ENCODE results near the gene ALDOA. TPM values are rescaled to one million over a fixed set of nuclear protein-coding genes. Genes with fewer than 3 reads are reported as not detected.

ALDOA gene
- total and polyA plus RNA-seq, 10 of the 15 experiments (the other 5 are each of a cell fraction or from before 2014, with no cell fraction given) = 218 to 2,339 (median 1,095) TPM

GRCh38 chr16:30096105-30096861 lies 30.7 kb downstream of the ALDOA start, which contains the start of gene YPEL3 (continued):
- TF ChIP-seq ZBTB40 (IDR thresholded peaks at IDR 0.05; ENCODE audit: borderline replicate concordance) = 0 out of 2 replicates have a peak, but pooled peaks have one; percentile 54
- TF ChIP-seq, protein P1, sequence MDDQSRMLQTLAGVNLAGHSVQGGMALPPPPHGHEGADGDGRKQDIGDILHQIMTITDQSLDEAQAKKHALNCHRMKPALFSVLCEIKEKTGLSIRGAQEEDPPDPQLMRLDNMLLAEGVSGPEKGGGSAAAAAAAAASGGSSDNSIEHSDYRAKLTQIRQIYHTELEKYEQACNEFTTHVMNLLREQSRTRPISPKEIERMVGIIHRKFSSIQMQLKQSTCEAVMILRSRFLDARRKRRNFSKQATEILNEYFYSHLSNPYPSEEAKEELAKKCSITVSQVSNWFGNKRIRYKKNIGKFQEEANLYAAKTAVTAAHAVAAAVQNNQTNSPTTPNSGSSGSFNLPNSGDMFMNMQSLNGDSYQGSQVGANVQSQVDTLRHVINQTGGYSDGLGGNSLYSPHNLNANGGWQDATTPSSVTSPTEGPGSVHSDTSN (IDR thresholded peaks at IDR 0.05; ENCODE audit: insufficient replicate concordance, low read depth, low read length) = peak; percentile 46
- TF ChIP-seq BACH1 (IDR thresholded peaks at IDR 0.05; ENCODE audit: borderline replicate concordance) = peak; percentile 26
- peak; percentile 72; the same call in 1 of the 2 replicates for TF ChIP-seq ZNF207 (IDR thresholded peaks at IDR 0.05; ENCODE audit: borderline replicate concordance)

Measured in GM12878 (cell line).